Measurements from ENCODE around the gene ASB1.

DNA sequence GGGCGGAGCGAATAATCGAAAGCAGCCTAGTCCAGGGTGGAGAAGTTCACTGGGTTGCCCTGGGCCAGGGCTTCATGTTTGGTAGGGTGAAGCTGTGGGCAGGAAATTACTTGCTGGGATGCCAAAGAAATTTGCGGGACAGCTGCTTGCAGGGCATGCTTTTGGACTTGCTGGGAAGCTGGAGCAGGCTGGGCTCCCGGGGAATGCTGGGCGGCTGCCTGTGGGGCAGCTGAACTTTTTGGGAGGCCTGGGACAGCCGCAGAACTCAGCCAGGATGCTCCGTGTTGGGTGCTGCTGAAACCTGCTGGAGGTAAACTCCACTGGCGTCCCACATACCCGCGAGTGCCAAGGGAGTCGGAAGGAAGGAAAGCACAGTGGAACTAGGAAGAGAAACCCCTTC, 31.9 kb downstream of the ASB1 start:
- TF ChIP-seq ATF7-NPFF (CRISPR knock-in tag; IDR thresholded peaks at IDR 0.05; ENCODE audit: low read depth) (no peak), MXI1 (IDR thresholded peaks at IDR 0.05; ENCODE audit: borderline replicate concordance, low read depth, low read length) (no peak), EZH2 (conservative IDR thresholded peaks at IDR 0.05; ENCODE audit: low read depth, low read length) (no peak), POLR2A (IDR thresholded peaks at IDR 0.05; ENCODE audit: insufficient read depth in 1 of 2, low read depth in 2 of 2, low read length in 2 of 2) (no peak), JUND (CRISPR knock-in tag; IDR thresholded peaks at IDR 0.05) (no peak), STAG1 (CRISPR knock-in tag; IDR thresholded peaks at IDR 0.05) (no peak), KLF16 (CRISPR knock-in tag; IDR thresholded peaks at IDR 0.05) (no peak), ZNF558 (CRISPR knock-in tag; IDR thresholded peaks at IDR 0.05; ENCODE audit: borderline replicate concordance) (no peak), SNRNP70 (IDR thresholded peaks at IDR 0.05; ENCODE audit: low read depth, low read length) (no peak), ZNF124 (CRISPR knock-in tag; IDR thresholded peaks at IDR 0.05) (no peak)
- TF ChIP-seq, protein P1, sequence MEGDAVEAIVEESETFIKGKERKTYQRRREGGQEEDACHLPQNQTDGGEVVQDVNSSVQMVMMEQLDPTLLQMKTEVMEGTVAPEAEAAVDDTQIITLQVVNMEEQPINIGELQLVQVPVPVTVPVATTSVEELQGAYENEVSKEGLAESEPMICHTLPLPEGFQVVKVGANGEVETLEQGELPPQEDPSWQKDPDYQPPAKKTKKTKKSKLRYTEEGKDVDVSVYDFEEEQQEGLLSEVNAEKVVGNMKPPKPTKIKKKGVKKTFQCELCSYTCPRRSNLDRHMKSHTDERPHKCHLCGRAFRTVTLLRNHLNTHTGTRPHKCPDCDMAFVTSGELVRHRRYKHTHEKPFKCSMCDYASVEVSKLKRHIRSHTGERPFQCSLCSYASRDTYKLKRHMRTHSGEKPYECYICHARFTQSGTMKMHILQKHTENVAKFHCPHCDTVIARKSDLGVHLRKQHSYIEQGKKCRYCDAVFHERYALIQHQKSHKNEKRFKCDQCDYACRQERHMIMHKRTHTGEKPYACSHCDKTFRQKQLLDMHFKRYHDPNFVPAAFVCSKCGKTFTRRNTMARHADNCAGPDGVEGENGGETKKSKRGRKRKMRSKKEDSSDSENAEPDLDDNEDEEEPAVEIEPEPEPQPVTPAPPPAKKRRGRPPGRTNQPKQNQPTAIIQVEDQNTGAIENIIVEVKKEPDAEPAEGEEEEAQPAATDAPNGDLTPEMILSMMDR (CRISPR knock-in tag; IDR thresholded peaks at IDR 0.05) = no peak
- TF ChIP-seq, protein P2, sequence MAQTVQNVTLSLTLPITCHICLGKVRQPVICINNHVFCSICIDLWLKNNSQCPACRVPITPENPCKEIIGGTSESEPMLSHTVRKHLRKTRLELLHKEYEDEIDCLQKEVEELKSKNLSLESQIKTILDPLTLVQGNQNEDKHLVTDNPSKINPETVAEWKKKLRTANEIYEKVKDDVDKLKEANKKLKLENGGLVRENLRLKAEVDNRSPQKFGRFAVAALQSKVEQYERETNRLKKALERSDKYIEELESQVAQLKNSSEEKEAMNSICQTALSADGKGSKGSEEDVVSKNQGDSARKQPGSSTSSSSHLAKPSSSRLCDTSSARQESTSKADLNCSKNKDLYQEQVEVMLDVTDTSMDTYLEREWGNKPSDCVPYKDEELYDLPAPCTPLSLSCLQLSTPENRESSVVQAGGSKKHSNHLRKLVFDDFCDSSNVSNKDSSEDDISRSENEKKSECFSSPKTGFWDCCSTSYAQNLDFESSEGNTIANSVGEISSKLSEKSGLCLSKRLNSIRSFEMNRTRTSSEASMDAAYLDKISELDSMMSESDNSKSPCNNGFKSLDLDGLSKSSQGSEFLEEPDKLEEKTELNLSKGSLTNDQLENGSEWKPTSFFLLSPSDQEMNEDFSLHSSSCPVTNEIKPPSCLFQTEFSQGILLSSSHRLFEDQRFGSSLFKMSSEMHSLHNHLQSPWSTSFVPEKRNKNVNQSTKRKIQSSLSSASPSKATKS (CRISPR knock-in tag; IDR thresholded peaks at IDR 0.05) = no peak
- TF ChIP-seq, protein P3, sequence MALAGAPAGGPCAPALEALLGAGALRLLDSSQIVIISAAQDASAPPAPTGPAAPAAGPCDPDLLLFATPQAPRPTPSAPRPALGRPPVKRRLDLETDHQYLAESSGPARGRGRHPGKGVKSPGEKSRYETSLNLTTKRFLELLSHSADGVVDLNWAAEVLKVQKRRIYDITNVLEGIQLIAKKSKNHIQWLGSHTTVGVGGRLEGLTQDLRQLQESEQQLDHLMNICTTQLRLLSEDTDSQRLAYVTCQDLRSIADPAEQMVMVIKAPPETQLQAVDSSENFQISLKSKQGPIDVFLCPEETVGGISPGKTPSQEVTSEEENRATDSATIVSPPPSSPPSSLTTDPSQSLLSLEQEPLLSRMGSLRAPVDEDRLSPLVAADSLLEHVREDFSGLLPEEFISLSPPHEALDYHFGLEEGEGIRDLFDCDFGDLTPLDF (CRISPR knock-in tag; IDR thresholded peaks at IDR 0.05) = no peak

Measured in HepG2 (cell line).